ENCODE results near the gene PNKP. TPM values are rescaled to one million over a fixed set of nuclear protein-coding genes. Genes with fewer than 3 reads are reported as not detected.

PNKP gene
- total and polyA plus RNA-seq, 9 of the 15 experiments (the other 6 are each of a cell fraction or from before 2014, with no cell fraction given): 2.8 to 85.4 (median 25.3) TPM

DNA sequence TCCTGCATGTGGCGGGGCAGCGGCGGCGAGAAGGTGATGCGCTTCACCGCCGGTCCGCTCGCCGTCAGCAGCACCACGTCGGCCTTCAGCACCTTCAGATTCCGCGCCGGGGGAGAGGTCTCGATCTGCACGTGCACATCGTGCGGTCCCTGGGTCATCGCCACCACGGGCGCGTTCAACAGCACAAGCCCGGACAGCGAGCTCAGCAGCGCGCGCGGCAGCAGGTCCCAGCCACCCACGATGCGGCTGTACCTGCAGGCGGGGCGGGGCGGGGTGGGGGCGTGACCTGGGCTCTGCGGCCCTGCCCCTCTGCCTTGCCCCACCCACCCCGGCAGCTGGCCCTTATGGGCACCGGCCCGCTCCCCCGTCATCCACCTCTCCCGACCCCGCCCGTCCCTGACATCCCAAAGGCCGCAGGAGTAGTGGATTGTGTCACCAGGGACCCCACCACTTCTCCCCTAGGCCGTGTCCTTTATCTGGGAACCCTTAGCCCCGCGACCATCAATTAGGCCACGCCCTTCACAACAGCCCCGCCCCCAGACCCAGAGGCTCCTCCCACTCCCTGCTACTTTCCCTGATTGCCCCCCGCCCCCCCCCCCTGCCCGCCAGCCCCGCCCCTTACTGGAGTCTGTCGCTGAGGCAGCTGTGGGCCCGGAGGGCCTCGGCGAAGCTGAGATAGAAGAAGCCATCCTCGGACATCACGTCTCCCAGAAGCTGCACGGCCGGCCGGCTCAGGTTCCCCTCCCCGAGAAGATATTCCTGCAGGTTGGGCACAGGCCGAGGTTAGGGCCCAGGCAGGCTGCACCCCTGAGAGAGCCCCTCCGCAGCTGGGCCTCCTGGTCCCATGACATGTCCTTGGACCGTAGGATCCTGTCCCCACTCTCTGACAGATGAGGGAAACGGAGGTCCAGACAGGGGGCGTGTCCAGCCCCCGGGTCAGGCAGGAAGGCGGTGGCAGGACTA, 23.3 kb upstream of the PNKP start (continued):
- 0 out of 2 replicates have a peak, but pooled peaks have one; percentile 2 for TF ChIP-seq TCF3 (CRISPR knock-in tag; IDR thresholded peaks at IDR 0.05)
- 0 out of 2 replicates have a peak, but pooled peaks have one; percentile 4 for TF ChIP-seq RAD51 (IDR thresholded peaks at IDR 0.05; ENCODE audit: borderline replicate concordance, low read depth)
- TF ChIP-seq ZNF232 (CRISPR knock-in tag; IDR thresholded peaks at IDR 0.05): 0 out of 2 replicates have a peak, but pooled peaks have one; percentile 15
- TF ChIP-seq BCOR (IDR thresholded peaks at IDR 0.05): peak; percentile 38; the same call in 1 of the 2 replicates
- TF ChIP-seq ADNP (tag; IDR thresholded peaks at IDR 0.05): no peak
- TF ChIP-seq POLR2B (IDR thresholded peaks at IDR 0.05; ENCODE audit: low read depth, partially characterized antibody): peak; percentile 4
- TF ChIP-seq KLF16 (IDR thresholded peaks at IDR 0.05): no peak
- TF ChIP-seq, protein P1, sequence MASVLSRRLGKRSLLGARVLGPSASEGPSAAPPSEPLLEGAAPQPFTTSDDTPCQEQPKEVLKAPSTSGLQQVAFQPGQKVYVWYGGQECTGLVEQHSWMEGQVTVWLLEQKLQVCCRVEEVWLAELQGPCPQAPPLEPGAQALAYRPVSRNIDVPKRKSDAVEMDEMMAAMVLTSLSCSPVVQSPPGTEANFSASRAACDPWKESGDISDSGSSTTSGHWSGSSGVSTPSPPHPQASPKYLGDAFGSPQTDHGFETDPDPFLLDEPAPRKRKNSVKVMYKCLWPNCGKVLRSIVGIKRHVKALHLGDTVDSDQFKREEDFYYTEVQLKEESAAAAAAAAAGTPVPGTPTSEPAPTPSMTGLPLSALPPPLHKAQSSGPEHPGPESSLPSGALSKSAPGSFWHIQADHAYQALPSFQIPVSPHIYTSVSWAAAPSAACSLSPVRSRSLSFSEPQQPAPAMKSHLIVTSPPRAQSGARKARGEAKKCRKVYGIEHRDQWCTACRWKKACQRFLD (CRISPR knock-in tag; IDR thresholded peaks at IDR 0.05): 0 out of 2 replicates have a peak, but pooled peaks have one; percentile 10
- peak; percentile 7; the same call in 1 of the 2 replicates for TF ChIP-seq ZNF282 (CRISPR knock-in tag; IDR thresholded peaks at IDR 0.05)
- TF ChIP-seq E2F1 (CRISPR knock-in tag; IDR thresholded peaks at IDR 0.05): peak; percentile 71
- 0 out of 4 replicates have a peak, but pooled peaks of 1 of the 2 experiments have one; percentile 3 for TF ChIP-seq FOXK2 (conservative IDR thresholded peaks at IDR 0.05 in 1 of 2, IDR thresholded peaks at IDR 0.05 in 1 of 2; ENCODE audit: low read depth in 2 of 2)
- no peak for TF ChIP-seq CHCHD3 (CRISPR knock-in tag; IDR thresholded peaks at IDR 0.05)
- no peak; the same call in 1 of the 2 replicates for TF ChIP-seq ARID1B (IDR thresholded peaks at IDR 0.05)
- TF ChIP-seq NR4A1 (CRISPR knock-in tag; IDR thresholded peaks at IDR 0.05): no peak
- 0 out of 2 replicates have a peak, but pooled peaks have one; percentile 4 for TF ChIP-seq NR4A1 (tag; IDR thresholded peaks at IDR 0.05)
- peak; percentile 42 for TF ChIP-seq ATF6 (CRISPR knock-in tag; IDR thresholded peaks at IDR 0.05)
- 0 out of 2 replicates have a peak, but pooled peaks have one; percentile 61 for TF ChIP-seq MTA3 (IDR thresholded peaks at IDR 0.05; ENCODE audit: borderline replicate concordance)
- TF ChIP-seq HMGXB4 (CRISPR knock-in tag; IDR thresholded peaks at IDR 0.05): peak; percentile 68; the same call in 1 of the 2 replicates
- 0 out of 2 replicates have a peak, but pooled peaks have one; percentile 4 for TF ChIP-seq ESRRA (IDR thresholded peaks at IDR 0.05; ENCODE audit: borderline replicate concordance, low read depth)
- peak in 1 of 2 experiments; percentile 92; a peak in 1 of 4 replicates for TF ChIP-seq TEAD1 (CRISPR knock-in tag; IDR thresholded peaks at IDR 0.05)
- peak; percentile 63 for TF ChIP-seq KAT7 (CRISPR knock-in tag; IDR thresholded peaks at IDR 0.05; ENCODE audit: borderline replicate concordance)
